HG03045 (cell line): ENCODE data around the gene MRPS15.
"Not testable (repeated sequence)": the region's sequence is repeated elsewhere in the genome, so short reads cannot be mapped to it uniquely, and the experiment has no call there.

Source experiments
- ATAC-seq: cut with Tn5 transposase; IDR thresholded peaks from one replicate; pipeline ENCODE4 v1.9.1; 2021; ENCODE audit warnings: mild to moderate bottlenecking, moderate library complexity; ENCODE audit not compliant: unreplicated experiment

The MRPS15 gene

DNA sequence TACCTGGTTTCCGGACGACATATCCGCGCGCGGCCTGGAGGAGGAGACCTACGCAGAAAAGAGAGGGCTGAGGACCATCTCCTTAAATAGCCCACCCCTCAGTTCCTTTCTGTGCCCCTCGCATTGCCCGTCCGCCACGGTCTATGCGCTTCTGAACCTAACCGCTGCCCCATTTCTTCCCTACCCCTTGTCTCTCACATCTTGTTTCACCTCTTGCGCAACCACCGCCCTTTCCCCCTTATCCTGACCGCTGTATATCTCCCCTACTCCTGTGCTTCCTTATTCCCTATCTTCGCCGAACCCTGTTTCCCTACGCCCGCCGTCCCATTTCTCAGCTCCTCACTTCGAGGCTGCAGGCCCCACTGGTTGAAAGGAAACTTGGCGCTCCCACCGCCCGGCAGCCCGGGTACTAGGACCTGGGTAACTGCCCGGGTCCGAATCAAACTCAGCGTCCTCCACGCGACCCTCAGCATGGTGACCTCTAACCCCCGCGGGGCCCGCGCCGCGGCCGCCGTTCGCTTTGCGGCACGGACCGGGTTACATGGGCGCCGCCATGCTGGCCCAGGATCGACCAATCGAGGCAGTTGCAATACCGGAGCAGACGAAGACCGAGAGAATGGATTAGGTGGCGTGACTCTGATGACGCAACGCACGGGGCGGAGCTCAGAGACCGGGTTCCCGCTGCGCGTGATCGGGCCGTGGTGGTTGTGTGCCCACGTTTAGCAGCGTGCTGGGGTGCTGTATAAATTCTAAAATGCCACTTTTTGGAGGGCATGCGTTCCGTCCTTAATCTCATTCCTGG is at the start of gene MRPS15:
MRPS15 (minus strand) TSS at position 582 of the 802 bp plus-strand sequence; CDS start at position 473, 109 bp downstream.
- peak; percentile 93 for ATAC-seq

DNA sequence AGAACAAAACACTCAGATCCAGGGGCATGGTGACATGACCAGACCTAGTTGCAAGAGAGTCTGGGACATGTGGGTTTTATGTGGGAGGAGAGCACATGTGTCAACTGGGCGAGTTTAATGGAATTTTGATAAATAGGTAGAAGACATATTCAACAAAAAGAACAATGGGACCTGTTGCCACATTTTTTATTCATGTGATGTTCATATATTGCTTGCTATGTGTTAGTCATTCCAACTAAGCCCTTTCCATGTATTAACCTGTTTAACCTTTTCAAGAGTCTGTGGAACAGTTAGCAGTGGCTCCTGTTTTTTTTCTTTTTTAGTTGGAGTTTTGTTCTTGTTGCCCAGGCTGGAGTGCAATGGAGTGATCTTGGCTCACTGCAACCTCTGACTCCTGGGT is 48.7 kb upstream of the MRPS15 start:
- no peak for ATAC-seq

DNA sequence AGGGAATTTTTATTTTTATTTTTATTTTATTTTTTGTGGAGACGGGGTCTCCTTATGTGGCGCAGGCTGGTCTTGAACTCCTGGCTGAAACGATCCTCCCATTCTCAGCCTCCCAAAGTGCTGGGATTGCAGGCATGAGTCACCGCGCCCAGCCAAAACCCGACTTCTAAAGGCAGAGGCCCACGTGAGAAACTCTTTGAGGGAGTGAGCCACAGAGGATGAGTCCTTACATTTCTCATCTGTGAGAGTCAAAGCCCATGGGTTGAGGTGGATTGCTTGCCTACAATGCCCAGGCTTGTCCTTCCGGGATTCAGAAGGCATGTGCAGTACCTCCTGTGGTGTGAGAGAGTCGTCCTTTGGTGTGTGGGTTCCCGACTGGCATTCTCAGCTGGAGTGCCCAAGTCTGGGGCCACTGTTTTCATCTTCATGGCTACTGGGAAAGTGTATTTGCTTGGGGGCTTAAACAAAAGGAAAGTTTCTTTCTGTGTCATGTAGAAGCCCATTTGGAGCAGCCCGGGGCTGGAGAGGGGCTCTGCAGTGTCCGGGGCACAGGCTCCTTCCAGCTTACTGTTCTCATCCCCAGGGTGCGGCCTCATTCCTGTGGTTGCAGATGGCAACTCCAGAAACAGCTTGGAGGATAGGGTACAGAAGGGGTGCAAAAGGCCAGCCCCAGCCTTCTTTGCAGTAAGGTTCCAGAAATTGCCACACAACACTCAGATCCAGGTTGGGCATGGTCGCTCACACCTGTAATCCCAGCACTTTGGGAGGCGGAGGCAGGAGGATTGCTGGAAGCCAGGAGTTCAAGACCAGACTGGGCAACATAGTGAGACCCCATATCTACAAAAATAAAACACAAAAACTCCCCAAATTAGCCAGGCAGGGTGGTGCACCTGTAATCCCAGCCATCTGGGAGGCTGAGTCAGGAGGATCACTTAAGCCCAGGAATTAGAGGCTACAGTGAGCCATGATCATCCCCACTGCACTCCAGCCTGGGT is 47.9 kb upstream of the MRPS15 start:
- ATAC-seq, result no peak

DNA sequence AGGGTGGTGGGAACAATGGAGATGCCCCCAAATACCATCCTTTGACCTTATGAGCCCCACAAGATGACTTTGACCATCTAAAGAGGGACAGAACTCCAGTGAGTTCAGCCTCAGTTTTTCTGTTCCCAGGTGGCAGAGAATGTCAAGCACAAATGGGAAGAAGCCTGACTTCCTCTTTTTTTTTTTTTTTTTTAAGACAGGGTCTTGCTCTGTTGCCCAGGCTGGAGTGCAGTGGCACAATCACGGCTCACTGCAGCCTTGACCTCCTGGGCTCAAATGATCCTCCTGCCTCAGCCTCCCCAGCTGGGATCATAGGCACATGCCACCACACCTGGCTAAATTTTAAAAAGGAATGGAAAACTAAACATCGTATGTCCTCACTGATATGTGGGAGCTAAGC is 47.0 kb upstream of the MRPS15 start:
- ATAC-seq, result not testable (repeated sequence)

DNA sequence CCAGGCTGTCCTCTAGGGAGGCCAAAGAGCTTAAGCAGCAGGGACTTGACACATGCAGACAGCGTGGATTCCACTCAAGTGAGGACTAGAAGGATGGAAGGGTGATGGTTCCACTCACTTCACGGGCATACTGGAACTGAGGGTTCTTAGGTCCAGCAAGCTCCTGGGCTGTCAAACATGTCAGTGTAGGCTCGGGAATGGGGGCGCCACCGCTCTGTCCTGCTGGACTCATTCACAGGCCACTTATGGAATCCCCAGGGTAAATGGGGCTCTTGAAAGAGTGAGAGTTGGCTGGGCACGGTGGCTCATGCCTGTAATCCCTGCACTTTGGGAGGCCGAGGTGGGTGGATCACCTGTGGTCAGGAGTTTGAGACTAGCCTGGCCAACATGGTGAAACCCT is 46.2 kb upstream of the MRPS15 start:
- no peak for ATAC-seq

DNA sequence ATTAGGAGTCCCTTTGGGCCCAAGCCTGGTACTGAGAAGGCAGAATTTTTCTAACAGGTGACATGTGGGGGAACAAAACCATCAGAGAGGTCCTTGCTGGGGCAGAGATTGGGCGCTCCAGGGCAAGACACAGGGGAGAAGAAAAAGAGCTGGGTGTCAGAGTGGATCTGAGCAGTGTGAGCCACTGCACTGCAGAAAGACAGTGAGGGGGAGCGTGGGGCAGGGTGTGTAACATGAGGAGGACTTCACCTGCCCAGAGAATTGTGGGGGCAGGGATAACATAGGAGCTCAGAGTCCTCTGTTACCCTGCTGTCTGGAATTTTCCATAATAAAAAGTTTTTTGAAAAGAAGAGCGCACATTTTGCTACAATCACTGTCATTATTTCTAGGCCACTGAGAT is 44.1 kb upstream of the MRPS15 start:
- no peak for ATAC-seq

DNA sequence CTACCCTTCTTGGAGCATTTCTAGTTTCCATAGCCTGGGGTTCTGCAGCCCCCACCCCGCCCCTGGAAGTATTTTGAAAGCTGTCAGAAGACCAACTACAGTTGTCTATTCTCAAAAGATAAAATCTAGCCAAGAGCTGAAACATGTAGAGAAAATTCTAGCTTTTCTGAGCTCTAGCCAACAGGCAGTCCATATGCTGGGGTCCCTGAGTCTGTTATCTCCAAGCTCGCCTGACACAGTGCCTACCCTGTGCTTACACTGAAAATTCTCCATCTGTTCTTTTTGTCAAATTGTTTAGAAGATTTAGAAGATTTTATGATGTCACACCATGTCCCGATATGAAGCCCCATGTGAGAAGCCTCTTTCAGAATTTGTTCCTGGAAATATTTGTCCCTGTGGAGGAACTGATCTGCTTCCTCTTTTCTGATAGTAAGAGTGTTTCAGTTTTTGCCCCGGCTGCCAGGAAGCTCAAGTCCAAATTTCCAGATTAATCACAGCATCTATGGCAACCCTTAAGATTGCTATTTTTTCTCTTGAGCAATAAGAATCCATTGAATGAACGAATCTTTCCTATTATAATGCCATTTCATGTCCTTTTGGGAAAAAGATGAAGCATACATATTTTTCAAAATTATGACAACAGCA is 42.2 kb upstream of the MRPS15 start:
- no peak for ATAC-seq

DNA sequence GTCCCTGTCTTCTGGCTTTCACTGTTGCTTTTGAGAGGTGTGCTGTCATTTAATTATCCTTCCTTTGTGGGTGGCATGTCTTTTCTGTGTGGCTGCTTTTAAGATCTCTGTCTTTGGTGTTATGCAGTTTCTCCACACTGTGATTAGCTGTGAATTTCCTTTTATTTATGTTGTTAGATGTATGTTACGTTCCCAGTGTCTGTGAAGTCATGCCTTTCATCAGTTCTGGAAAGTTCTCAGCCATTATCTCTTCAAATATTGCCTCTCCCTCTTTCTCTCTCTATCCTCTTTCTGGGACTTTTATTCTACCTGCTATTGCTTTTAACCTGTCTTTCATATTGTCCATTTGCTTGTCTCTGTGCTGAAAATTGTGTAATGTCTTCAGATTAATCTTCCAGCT is 39.5 kb upstream of the MRPS15 start:
- no peak for ATAC-seq

DNA sequence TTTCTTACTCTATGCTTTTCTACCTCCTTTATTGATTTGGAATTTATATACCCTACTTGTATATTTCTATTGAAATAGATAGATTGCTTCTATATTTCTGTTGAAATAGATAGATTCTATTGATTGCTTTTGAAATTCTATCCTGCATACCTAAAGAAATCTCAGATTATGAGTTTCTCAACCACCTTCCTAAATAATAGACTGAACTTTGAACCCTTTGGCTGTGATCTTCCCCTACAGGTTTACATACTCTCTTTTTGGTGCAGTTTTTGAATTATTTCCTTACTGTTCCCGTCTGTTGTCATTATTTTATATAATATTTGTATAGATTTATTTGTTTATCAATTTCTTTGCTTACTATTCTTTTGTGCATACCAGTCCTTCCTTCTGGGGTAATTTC is 39.0 kb upstream of the MRPS15 start:
- no peak for ATAC-seq

DNA sequence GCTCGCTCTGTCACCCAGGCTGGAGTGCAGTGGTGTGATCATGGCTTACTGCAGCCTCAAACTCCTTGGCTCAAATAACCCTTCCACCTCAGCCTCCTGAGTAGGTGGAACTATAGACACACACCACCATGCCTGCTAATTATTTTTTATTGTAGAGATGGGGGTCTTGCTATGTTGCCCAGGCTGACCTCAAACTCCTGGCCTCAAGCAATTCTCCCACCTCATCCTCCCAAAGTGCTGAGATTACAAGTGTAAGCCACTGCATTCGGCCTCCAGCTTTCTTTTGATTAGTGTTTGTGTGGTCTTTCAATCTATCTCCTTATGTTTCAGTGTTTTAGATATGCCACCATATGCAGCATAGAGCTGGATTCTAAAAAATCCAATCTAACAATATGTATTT is 38.4 kb upstream of the MRPS15 start:
- no peak for ATAC-seq

DNA sequence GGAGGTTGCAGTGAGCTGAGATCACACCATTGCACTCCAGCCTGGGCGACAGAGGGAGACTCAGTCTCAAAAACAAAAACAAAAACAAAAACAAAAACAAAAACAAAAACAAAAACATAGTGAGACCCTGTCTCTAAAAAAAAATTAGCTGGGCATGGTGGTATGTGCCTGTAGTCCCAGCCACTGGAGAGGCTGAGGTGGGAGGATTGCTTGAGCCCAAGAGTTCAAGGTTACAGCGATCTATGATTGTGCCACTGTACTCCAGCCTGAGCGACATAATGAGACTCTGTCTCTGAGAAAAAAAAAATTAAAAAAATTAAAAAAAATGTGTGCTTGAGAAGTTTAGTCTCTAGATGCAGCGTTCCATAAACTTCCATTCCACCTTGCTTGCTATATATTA is 37.7 kb upstream of the MRPS15 start:
- ATAC-seq, result not testable (repeated sequence)

DNA sequence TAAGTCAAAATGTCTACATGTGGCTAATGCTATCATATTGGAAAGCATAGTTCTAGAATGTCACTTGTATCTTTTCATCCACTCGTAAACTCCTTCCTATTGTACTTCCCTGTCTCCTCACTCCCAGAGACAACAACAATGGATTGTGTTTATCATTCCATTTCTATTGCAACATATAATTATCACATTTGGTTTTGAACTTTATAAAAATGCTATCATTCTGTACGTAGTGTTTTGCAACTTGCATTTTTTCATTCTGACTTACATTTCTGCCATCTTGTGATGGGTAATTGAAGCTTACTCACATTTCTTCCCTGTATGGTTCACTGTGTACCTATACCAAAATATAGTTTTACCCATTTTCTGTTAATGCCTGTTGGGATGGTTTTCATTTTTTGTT is 33.0 kb upstream of the MRPS15 start:
- ATAC-seq, result no peak

DNA sequence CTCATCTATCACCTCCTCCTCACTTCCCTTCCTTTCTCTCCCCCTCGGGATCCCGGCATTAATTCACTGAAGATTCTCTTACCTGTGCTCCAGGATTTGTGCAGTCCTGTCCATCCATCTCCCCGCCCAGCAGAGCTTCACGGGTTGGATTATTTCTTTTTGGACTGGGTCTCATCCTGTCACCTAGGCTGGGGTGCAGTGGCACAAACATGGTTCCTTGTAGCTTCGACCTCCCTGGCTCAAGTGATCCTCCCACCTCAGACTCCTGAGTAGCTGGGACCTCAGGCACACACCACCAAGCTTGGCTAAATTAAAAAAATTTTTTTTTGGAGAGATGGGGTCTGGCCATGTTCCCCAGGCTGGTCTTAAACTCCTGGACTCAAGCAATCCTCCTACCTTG is 30.8 kb upstream of the MRPS15 start:
- no peak for ATAC-seq

DNA sequence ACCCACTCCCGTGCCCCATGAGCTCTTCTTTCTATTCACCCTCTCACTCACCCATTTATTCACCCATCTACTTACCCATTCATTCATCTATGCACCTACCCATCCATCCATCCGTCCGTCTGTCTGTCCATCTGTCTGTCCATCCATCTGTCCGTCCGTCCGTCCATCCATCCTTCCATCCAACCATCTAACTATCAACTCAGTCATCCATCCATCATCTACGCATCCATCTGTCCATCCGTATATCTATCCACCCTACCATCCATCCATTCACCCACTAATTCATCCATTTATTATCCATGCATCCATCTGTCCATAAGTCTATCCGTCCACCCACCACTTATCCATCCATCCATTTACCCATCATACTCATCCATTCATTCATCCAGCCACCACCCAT is 29.3 kb upstream of the MRPS15 start:
- ATAC-seq, result no peak

DNA sequence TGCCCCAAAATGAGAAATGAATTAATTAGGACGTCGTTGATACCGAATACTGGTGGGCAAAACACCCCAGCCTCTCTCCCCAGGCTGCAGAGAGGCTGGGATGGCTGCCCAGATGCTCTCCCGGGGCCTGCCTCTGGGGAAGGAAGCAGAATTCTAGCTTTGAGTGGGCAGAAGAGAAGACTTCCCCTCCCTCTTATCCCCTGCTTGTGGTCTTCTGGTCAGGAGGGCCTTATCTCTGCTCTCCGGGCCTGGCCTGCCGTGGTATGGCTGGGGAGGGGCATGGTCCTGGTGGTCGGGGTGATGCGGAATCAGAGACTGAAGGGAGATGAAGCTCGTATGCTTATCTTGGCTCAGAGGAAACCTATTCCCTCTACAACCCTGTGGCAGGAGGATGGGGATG is 28.3 kb upstream of the MRPS15 start:
- no peak for ATAC-seq

DNA sequence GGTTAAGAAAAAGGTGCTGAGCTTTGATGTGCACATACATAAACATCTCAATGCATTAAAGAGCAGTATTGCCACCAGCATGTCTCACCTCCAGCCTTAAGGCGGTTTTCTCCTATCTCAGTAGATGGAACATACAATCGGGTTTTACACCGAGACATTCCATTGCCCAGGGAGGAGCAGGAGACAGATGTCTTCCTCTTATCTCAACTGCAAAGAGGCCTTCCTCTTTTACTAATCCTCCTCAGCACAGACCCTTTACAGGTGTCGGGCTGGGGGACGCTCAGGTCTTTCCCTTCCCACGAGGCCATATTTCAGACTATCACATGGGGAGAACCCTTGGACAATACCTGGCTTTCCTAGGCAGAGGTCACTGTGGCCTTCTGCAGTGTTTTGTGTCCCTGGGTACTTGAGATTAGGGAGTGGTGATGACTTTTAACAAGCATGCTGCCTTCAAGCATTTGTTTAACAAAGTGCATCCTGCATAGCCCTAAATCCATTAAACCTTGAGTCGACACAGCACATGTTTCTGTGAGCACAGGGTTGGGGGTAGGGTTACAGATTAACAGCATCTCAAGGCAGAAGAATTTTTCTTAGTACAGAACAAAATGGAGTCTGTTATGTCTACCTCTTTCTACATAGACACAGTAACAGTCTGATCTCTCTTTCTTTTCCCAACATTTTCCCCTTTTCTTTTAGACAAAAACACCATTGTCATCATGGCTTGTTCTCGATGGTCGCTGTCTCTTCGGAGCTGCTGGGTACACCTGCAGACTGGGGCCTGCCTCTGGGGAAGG is 25.3 kb upstream of the MRPS15 start:
- ATAC-seq, result not testable (repeated sequence)

DNA sequence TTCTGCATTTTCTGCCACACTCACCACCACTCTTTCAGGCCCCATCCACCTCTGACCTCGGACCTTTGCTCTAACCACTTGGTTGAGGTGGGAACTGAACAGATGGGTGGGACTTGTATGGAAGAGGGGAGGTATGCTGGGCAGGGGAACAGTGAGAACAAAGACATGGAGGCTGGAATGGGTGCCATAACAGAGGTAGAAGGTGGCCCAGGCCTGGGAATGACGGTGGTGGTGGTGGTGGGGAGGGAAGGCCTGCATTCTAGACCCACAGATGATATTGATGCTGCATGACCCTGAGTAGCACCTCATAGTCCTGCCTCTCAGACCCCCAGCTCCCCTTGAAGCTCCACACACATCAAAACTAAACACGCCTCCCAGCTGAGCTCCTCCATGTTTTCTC is 23.7 kb upstream of the MRPS15 start:
- ATAC-seq, result no peak

DNA sequence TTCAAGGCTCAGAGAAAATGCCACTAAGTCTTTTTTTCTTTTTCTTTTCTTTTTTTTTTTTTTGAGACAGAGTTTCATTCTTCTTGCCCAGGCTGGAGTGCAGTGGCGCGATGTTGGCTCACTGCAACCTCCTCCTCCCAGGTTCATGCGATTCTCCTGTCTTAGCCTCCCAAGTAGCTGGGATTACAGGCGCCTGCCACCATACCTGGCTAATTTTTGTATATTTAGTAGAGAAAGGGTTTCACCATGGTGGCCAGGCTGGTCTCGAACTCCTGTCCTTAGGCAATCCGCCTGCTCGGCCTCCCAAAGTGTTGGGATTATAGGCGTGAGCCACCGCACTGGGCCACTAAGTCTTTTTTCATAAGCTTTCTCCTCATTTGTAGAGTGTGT is 23.1 kb upstream of the MRPS15 start:
- not testable (repeated sequence) for ATAC-seq

DNA sequence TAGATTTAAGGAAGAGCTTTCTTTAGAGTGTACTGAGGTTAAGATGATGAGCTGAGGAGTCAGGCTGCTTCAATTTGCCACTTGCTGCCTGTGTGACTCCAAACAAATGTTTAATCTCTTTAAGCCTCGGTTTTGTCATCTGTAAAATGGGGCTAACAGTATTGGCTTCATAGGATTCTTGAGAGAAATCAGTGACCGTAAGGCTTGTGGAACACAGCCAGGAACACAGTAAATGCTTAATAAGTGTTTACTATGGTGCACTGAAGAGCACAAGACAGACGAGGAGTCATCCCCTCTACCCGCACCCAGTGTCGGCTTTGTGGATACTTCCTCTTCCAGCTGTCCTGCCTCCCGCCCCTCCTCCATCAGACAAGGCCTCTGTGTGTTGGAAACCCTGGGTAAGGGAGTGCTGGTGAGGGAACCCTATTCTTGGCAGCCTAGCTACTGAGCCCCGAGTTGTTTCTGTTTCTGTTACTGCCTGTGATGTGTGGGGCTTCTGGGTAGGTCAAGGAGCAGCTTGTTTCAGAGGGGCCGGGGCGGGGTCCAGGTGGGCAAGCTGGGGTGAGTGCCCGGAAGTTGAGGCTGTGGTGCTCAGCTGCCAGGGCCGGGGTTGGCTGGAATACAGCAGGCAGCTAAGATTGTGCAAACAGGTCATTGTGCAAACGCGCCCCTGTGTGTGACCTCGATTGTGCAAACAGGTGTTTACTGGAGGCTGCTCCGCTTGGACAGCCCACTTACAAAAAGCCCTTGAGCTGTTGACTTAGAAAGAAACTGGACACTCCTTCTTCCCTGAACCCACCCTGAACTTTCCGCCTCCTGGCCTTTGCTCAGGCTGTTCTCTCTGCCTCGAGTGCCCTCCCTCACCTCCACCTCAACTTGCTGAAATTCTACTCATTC is 22.5 kb upstream of the MRPS15 start:
- ATAC-seq, result no peak

DNA sequence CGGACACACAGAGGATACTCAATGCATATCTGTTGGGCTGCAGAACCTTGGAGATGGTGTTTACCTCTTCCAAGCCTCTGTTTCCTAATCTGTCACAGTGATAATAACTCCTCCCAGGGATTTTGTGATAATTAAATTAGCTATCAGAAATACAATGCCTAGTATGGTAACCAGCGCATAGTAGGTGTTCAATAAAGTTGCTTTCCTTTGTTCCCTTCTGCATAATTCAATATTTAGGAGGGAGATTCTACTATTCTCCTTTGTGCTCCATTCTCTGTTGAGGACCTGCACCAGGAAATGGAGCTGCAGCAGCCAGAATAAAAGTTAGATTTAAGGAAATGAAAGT is 21.9 kb upstream of the MRPS15 start:
- no peak for ATAC-seq
